HG02885 (cell line): ENCODE data around the gene ALOXE3.
"Not testable (repeated sequence)": the region's sequence is repeated elsewhere in the genome, so short reads cannot be mapped to it uniquely, and the experiment has no call there.

Source experiments
- ATAC-seq: cut with Tn5 transposase; IDR thresholded peaks from one replicate; pipeline ENCODE4 v1.9.1; 2021; ENCODE audit warnings: mild to moderate bottlenecking; ENCODE audit not compliant: unreplicated experiment, poor library complexity

Gene ALOXE3

GRCh38 chr17:8103549-8103948 lies 14.8 kb downstream of the ALOXE3 start:
- no peak for ATAC-seq

GRCh38 chr17:8101721-8102120 lies 16.6 kb downstream of the ALOXE3 start:
- ATAC-seq = no peak

- no peak for ATAC-seq
These were observed 17.6 kb downstream of the ALOXE3 start for GRCh38 chr17:8100763-8101162.

GRCh38 chr17:8100111-8100510 lies 18.2 kb downstream of the ALOXE3 start:
- no peak for ATAC-seq

- ATAC-seq = no peak
These were observed 21.8 kb downstream of the ALOXE3 start for GRCh38 chr17:8096541-8096940.

GRCh38 chr17:8095361-8095760 lies 23.0 kb downstream of the ALOXE3 start:
- no peak for ATAC-seq

- no peak for ATAC-seq
These were observed 27.2 kb downstream of the ALOXE3 start for GRCh38 chr17:8091033-8091687.

DNA sequence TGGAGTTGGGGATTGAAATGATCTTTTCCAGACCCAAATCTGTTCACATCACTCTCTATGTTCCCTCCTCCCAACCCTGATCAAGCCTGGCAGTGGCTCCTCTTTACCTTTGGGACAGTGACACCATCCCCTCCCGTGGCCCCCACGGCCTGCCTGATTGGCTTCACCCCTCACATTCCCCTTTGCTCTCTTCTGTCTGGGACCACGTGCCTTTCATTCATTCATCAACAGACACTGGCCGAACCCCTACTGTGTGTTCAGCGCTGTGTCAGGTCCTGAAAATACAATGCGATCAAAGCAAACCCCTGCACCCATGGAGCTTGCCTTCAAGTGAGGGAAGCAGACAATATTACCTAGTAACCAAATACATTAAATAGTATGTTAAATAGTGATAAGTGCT lies 28.6 kb downstream of the ALOXE3 start:
- ATAC-seq = no peak

DNA sequence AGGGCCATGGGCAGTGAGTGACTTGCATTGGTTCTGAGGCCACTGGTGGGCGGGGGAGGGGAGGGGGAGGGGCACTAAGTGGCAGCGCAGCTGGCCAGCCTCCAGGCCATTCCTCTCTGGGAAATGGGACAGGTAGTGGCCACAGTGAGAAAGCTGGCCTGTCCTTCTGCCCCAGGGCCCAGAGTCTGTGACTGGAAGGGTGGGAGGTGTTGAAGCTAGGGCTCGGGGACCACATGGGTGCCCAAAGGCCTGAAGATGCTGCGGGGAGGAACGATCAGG lies 30.4 kb downstream of the ALOXE3 start:
- no peak for ATAC-seq

DNA sequence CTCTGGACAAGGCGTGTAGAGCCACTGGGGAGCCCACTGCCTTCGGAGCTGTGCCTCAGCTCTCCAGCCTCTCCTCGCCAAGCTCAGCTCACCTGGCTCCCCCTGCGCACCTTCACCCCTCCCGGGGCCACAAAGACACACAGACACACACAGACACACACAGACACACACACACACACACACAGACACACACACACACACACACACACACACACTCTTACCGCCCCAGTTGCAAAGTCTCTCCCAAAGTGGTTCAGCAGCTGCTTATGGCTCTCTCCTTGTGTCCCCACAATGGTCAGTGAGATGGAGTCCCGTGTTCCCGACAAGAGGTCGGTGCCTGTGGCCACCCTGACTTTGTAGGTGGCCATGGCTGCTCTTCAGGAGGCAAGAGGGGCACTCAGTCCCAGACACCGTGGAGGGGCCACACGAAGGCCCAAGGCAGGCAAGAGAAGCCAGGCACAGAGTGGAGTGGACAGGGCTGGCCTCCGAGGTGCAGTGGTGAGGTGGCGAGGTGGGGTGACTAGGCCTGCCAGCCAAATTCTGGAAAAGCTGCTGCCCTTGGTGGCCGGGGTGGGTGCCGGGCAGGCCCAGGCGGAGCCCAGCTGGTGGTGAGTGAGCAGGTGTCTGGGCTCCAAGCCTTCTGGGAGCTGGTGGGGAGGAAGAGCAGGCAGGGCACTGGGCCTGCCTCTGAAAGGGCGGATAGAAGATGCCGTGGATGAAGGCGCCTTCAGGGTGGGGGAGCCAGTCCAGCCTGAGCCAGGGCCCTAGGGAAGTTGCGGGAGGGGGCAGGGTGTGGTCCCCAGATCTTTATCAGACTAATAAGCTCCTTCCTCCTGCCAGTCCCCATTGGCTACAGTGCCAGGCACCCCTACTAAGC lies 31.0 kb downstream of the ALOXE3 start, which contains the start of gene ALOX12B:
Gene ALOX12B, minus strand, starts transcription at position 642 of the 877 bp plus-strand sequence. Its CDS starts 274 bp downstream, at position 368.
- no peak for ATAC-seq

DNA sequence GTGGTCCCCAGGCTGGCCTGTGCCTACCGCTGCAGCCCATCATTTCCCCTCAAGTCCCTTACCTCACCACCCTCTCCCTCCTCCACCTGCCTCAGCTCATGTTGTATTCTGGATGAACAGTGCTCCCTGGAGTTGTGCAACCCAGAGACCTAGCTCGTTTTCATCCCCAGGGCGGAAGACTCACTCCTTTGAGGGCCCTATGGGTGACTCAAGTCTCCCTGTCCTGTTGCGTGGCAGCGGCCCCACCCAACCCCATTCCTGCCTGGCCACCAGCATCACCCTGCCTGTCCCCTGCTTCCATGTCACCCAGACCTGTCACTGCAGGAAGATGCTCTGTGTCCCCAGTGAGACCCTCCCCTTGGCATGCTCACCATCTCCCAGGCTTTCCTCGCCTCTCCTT lies 34.1 kb downstream of the ALOXE3 start:
- ATAC-seq = no peak

GRCh38 chr17:8082292-8082691 lies 36.0 kb downstream of the ALOXE3 start:
- no peak for ATAC-seq

GRCh38 chr17:8081876-8082275 lies 36.4 kb downstream of the ALOXE3 start:
- no peak for ATAC-seq

GRCh38 chr17:8080799-8081219 lies 37.5 kb downstream of the ALOXE3 start:
- no peak for ATAC-seq

- no peak for ATAC-seq
These were observed 38.0 kb downstream of the ALOXE3 start for GRCh38 chr17:8080208-8080798.

DNA sequence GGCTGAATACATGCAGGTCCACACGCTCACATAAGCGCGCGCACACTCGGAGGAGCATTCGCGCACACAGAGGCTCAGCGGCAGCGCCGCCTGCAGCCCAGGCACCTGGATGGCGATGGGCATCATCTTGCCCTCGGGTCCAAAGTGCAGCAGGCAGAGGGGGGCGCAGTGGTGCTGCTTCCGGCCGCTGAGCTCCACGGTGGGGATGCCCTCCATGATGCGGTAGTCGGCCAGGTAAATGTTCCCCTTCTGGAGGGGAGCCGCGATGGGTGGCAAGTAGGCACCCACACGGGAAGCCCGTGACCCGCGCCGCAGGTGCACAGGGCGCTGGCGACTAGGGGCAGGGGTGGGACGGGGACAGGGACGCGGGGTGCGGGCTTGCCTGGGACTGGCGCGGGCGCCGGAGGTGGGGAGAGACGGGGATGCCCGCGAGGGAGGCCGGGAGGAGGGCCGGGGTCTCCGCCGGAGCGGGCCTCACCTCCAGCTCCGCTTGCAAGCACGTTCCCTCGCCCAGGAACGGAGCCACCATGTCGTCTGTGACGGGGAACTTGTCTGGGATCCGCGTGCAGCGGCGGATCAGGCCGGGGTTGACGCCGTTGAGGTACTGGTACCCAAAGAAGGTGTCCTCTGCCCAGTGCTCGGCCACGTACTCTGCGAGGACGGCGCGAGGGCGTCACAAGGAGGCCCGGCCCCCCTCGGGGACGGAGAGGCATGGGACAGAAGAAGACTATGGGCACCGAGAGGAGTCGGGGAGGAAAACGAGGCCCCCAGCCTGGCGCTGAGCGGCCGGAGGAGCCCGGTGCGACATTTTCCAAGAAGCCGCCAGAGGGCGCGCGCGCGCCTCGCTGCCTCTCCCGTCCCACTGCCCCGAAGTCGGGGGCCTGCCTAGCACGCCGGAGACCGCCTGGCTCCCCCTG lies 38.8 kb downstream of the ALOXE3 start:
- ATAC-seq = peak; percentile 48

- ATAC-seq = not testable (repeated sequence)
These were observed 40.4 kb downstream of the ALOXE3 start for GRCh38 chr17:8077939-8078338.

DNA sequence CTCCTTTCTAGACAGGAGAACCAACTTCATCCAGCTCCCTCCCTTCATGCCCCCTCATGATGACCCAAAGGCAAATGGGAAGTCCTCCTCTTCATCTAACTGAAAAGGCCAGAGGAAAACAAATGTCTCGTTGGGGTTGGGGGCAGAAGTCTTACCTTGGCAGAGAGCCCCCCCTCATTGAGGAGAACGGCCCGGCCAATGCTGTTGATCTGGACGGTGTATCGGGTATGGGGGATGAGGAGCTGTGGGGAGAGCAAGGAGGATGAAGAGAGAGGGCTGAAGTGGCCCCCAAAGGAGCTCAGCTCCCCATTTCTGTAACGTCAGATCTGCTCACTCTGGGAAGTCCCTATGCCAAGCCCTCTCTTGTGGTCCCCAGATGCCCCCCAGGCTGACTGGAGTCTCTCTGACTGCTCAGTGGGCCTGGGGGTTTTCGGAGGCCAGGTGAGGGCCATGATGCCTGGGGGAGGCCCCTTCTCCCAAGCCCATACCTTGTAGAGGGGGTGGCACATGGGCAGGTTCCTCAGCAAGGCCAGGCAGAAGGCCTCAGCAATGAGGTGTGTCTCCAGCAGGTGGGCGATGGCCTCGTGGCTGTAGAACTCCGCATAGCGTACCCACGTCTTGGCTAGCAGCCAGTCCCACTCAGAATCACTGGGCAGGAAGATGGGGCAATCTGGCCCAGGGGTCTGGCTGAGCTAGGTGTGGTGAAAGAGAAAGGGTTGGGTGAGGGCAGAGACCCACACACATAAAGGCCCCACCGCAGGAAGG lies 41.6 kb downstream of the ALOXE3 start:
- no peak for ATAC-seq

DNA sequence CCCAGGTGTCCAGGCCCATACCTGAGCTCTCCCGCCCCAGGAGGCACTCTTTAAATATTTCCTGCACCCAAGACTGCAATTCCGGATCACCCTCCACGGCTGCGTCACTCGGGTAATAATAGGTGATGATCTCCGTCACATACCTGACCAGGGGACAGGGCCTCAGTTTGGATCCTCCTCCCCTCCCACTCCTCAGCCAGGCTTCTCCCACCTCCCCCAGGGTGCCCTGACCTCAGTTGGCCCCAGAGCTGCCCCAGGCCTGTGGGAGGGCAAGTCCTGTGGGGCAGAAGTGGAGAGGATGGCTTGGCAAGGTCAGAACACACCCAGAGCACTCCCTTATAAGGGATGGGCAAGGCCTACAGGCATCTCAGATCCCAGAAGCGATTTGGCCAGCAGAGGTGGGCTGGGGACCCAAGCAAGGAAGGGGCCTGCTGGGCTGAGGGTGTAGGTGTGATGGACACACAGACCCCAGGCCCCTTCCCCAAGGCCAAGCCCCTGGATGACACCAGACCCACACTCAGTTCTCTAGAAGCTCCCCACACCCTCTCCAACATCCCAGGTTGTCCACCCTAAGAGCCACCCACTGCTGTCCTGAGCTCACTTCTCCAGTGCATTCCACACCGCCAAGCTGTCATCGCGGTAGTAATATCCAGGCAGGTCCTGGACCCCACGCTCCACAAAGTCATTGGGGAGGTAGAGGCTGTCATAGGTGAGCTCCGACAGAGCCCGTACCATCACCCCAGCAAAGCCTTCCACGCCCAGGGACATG lies 42.6 kb downstream of the ALOXE3 start:
- no peak for ATAC-seq
